OCI-LY7 (cell line): Measurements from ENCODE around the gene HENMT1. TPM values are rescaled to one million over a fixed set of nuclear protein-coding genes. Genes with fewer than 3 reads are reported as not detected.
A peak's percentile ranks its signal among the peaks of the same experiment; 100 is the strongest.

Source experiments
- BruUV-seq: library from RNA; stranded (reverse); fragments of 400-500 nt; replicated peaks from 2 replicates; lab custom pipeline; 2021; lab: Mats Ljungman, UMichigan
- CTCF ChIA-PET: fragments of 300-600 bp; sonication (Branson Sonifier 250); formaldehyde crosslinking; loops from one replicate; lab custom pipeline; 2022; ENCODE audit warnings: antibody characterized with exemption; ENCODE audit not compliant: unreplicated experiment; lab: Charles Lee
- POLR2A ChIA-PET: fragments of 300-600 bp; sonication (Branson Sonifier 250); formaldehyde crosslinking; loops from one replicate; lab custom pipeline; 2022; ENCODE audit warnings: antibody characterized with exemption; lab: Charles Lee
- DNase-seq: peaks from one replicate; pipeline ENCODE4 v3.0.0-alpha.2; 2015; ENCODE audit warnings: low spot score
- H2AFZ ChIP-seq: fragments of 200-600 bp; sonication (generic), shearing (Covaris generic); 2 replicates; pipeline ENCODE4 v1.6.1; 2014; ENCODE audit warnings: mild to moderate bottlenecking, antibody characterized with exemption, low read length, moderate library complexity
- H3K27ac ChIP-seq: fragments of 200-600 bp; sonication (generic); 2 replicates; pipeline ENCODE4 v1.5.1; 2014; ENCODE audit warnings: mixed run types, low read depth, mild to moderate bottlenecking, moderate library complexity, low read length, inconsistent platforms; ENCODE audit not compliant: poor library complexity, severe bottlenecking
- H3K36me3 ChIP-seq: fragments of 200-600 bp; sonication (generic); 2 replicates; pipeline ENCODE4 v1.6.1; 2014; ENCODE audit warnings: mild to moderate bottlenecking, antibody characterized with exemption, low read length, moderate library complexity, mixed read lengths; ENCODE audit not compliant: insufficient read depth
- H3K4me1 ChIP-seq: fragments of 200-600 bp; sonication (generic); 2 replicates; pipeline ENCODE4 v1.5.1; 2014; ENCODE audit warnings: mild to moderate bottlenecking, low read length; ENCODE audit not compliant: insufficient read depth, poor library complexity, severe bottlenecking
- H3K4me2 ChIP-seq: fragments of 200-600 bp; sonication (generic); 2 replicates; pipeline ENCODE4 v1.6.1; 2014; ENCODE audit warnings: mild to moderate bottlenecking, low read length
- H3K4me3 ChIP-seq: fragments of 200-600 bp; sonication (generic); 2 replicates; pipeline ENCODE4 v1.5.1; 2014; ENCODE audit warnings: mild to moderate bottlenecking, low read depth, low read length; ENCODE audit not compliant: poor library complexity, severe bottlenecking
- H3K79me2 ChIP-seq: fragments of 200-600 bp; sonication (generic); 2 replicates; pipeline ENCODE4 v1.6.1; 2016; ENCODE audit warnings: low read depth, mild to moderate bottlenecking, low read length, moderate library complexity, mixed read lengths; ENCODE audit not compliant: insufficient read depth
- H3K9me2 ChIP-seq: fragments of 200-600 bp; sonication (generic); 2 replicates; pipeline ENCODE4 v1.6.1; 2016; ENCODE audit warnings: mild to moderate bottlenecking, low read length, mixed read lengths; ENCODE audit not compliant: insufficient read depth
- H3K9me3 ChIP-seq: fragments of 200-600 bp; sonication (generic); 2 replicates; pipeline ENCODE4 v1.6.1; 2014; ENCODE audit warnings: mild to moderate bottlenecking, mixed run types, low read length, mixed read lengths
- H4K20me1 ChIP-seq: fragments of 200-600 bp; sonication (generic); 2 replicates; pipeline ENCODE4 v1.6.1; 2014; ENCODE audit warnings: mild to moderate bottlenecking, antibody characterized with exemption, low read length, moderate library complexity, mixed read lengths; ENCODE audit not compliant: insufficient read depth
- EZH2phosphoT487 ChIP-seq: fragments of 200-600 bp; sonication (generic); IDR thresholded peaks from 2 replicates; pipeline ENCODE4 v1.6.1; 2018; ENCODE audit warnings: low read depth, borderline replicate concordance, mild to moderate bottlenecking, mixed run types, antibody characterized with exemption, low read length, moderate library complexity, mixed read lengths
- intact Hi-C: fragments of 100-400 bp; cut with micrococcal nuclease; formaldehyde crosslinking; loops from one replicate; pipeline ENCODE4 v1.10.0; 2022; ENCODE audit not compliant: unreplicated experiment
- total RNA-seq, 2 experiments: library from RNA; depleted of rRNA in 1 of 2; stranded (reverse); fragments of >200 nt in 1 of 2; shearing (Covaris generic) in 1 of 2; gene quantifications; 2 replicates each; pipeline ENCODE4 v1.2.3, GENCODE V29; 2014 to 2022
- TF ChIP-seq, protein P1 (sequence below): fragments of 200-600 bp; sonication (generic); conservative IDR thresholded peaks from 2 replicates; pipeline ENCODE4 v1.5.1; 2014; ENCODE audit warnings: mild to moderate bottlenecking, antibody characterized with exemption, low read length, moderate library complexity, mixed read lengths

HENMT1 gene
- total RNA-seq, 2 experiments from 2014 or later, result 0.84 TPM; not detected in 1

DNA sequence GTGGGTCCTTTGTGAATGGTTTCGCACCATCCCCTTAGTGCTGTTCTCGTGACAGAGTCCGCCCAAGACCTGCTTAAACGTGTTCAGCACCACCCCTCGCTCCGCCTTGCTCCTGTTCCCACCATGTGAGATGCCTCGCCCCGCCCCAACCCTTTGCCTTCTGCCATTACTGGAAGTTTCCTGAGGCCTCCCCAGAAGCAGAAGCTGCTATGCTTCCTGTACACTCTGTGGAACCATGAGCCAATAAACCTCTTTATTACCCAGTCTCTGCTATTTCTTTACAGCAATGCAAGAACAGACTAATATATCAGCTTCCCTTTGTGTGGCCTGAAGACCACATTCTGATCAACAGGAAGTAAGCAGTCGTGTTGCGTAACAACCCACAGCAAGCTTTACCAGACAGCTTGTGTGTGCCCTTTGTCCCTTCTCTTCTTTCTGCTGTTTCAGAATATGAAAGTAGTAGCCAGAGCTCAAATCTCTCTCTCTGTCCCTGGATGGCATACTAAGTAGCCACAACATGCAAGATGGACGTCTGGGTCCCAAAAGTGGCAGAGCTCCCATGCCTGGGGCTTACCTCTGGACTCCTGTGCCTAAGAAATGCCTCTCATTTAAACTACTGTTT, 14.1 kb downstream of the HENMT1 start:
- H3K4me2 ChIP-seq, result no peak overlapping the region
- no peak overlapping the region for H3K4me3 ChIP-seq
- no peaks in the 10 kb centered on the region for H4K20me1 ChIP-seq
- no peaks in the 10 kb centered on the region for H3K9me2 ChIP-seq
- no peak overlapping the region for H3K27ac ChIP-seq
- H3K79me2 ChIP-seq, result no peaks in the 10 kb centered on the region
- ChIA-PET POLR2A (interaction anchor here (0.6 to 1.2 kb wide), 4 partner anchors 9 to 284 kb away, joined by 3 to 4 read pairs (median 4); partner anchors contain the start of gene EEIG2), CTCF (no interaction called here)
- DNase-seq, result peak; percentile 17
- TF ChIP-seq, protein P1, sequence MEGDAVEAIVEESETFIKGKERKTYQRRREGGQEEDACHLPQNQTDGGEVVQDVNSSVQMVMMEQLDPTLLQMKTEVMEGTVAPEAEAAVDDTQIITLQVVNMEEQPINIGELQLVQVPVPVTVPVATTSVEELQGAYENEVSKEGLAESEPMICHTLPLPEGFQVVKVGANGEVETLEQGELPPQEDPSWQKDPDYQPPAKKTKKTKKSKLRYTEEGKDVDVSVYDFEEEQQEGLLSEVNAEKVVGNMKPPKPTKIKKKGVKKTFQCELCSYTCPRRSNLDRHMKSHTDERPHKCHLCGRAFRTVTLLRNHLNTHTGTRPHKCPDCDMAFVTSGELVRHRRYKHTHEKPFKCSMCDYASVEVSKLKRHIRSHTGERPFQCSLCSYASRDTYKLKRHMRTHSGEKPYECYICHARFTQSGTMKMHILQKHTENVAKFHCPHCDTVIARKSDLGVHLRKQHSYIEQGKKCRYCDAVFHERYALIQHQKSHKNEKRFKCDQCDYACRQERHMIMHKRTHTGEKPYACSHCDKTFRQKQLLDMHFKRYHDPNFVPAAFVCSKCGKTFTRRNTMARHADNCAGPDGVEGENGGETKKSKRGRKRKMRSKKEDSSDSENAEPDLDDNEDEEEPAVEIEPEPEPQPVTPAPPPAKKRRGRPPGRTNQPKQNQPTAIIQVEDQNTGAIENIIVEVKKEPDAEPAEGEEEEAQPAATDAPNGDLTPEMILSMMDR, result no peak
- no peak for TF ChIP-seq EZH2phosphoT487
- no peaks in the 10 kb centered on the region for H3K4me1 ChIP-seq
- H3K36me3 ChIP-seq, result no peaks in the 10 kb centered on the region
- H2AFZ ChIP-seq, result no peak overlapping the region
- BruUV-seq, result no TSS peak
- intact Hi-C loops, result loop anchor here (10.0 kb wide), 1 partner anchor 442 kb away; the partner anchor contains the start of gene SLC25A24
- H3K9me3 ChIP-seq, result no peaks in the 10 kb centered on the region

DNA sequence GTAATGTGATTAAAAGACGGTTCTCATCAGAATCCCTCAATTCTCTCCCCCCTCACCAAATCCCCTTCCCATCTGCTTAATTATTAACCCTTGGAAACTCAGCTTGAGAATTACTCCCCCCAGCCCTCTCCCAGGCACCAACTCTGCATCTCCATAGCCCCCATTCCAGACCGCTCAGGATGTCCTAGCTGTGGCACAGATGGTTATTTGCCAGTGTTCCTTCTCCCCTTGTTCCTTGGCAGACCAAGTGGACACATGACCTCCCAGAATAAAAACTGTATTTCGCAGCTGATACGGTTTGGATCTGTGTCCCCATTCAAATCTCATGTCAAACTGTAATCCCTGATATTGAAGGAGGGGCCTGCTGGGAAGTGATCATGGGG, 14.6 kb downstream of the HENMT1 start:
- CTCF ChIA-PET, result no interaction called here
- intact Hi-C loops, result loop anchor here (10.0 kb wide), 1 partner anchor 441 kb away; the partner anchor contains the start of gene SLC25A24

More for the DNA sequence above, 14.6 kb downstream of the HENMT1 start:
- H3K4me3 ChIP-seq, result no peak overlapping the region
- no peak for DNase-seq
- no peaks in the 10 kb centered on the region for H3K4me1 ChIP-seq
- BruUV-seq, result no TSS peak
- H3K4me2 ChIP-seq, result no peak overlapping the region
- H3K36me3 ChIP-seq, result no peaks in the 10 kb centered on the region
- POLR2A ChIA-PET, result interaction anchor here (0.6 to 0.9 kb wide), 2 partner anchors 10 to 86 kb away, joined by 3 read pairs; no protein-coding TSS in a partner anchor
- no peak for TF ChIP-seq EZH2phosphoT487
- TF ChIP-seq, protein P1, result no peak
- H3K9me2 ChIP-seq, result no peaks in the 10 kb centered on the region
- no peak overlapping the region for H2AFZ ChIP-seq
- no peak overlapping the region for H3K27ac ChIP-seq
- H3K79me2 ChIP-seq, result no peaks in the 10 kb centered on the region
- no peaks in the 10 kb centered on the region for H4K20me1 ChIP-seq
- no peaks in the 10 kb centered on the region for H3K9me3 ChIP-seq
